LNCAP (cell line): Measurements from ENCODE around the gene FMNL2.

Experiments
- CTCF ChIP-seq: fragments of 450-650 bp; IDR thresholded peaks from 2 replicates; pipeline ENCODE4 v1.5.1; 2017; ENCODE audit warnings: mild to moderate bottlenecking

Gene FMNL2

GRCh38 chr2:152493417-152493816 lies 158.4 kb downstream of the FMNL2 start:
- no peak for TF ChIP-seq CTCF

DNA sequence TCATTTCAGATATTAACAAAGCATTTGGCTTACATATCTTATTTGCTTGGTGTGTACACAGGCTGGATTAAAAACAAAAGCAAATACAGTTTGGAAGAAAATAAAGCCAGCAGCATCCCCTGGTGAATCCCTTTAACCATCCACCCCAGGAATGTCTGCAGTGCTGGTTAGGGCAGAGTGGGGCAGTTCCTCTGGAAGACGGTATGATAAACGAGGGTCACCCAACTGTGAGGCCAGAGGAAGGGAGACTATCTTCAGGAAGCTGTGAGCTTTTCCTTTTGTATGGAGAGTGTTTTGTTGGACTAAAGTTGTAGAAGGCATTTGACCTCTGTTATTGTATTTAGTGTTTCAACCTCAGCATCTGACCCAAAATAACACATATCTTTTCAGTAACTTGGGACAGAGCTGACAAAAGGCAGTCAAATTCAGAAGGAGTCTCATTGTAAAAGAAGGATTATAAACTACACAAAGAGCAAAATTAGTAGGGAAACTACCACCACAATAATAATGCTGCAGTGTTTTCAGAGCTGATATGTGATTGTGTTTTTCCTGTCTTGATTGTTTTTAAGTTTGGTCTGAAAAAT lies 159.1 kb downstream of the FMNL2 start:
- TF ChIP-seq CTCF, result no peak

DNA sequence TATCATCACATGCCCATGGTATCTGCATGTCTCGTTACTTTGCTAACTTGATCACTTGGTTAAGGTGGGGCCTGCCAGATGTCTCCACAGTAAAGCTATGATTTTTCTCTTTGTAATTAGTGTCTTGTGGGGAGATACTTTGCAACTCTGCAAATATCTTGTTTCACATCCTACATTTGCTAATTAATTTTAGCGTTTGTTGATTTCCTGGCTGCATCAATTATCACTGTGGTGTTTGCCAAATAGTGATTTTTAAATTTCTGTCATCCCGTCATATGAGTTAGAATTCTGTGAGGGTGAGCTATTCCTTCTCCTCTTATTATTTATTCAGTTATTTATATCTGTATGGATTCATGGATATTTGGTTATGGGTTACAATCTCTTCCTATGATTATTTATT lies 161.4 kb downstream of the FMNL2 start:
- TF ChIP-seq CTCF, result no peak

DNA sequence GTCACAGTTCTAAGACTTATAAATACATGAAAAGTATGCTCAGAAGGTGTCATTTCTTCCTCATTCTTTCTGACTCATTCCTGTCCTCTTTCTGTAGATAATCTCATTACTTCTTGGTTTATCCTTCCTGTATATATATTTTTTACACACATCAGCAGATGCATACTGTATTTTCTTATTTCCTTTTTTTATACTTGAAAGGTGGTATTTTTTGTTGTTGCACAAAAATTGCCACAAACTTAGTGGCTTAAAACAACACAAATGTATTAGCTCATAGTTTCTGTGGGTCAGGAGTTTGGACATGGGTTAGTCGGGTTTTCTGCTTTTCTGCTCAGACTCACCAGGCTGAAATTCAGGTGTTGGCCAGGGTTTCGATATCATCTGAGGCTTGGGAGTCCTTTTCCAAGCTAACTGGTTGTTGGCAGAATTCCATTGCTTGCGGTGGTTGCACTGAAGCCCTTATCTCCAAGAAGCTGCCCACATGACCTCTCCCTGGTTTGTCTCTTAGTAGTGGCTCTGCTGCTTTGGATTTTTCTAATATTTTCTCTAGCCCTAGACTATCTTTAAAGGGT lies 162.6 kb downstream of the FMNL2 start:
- TF ChIP-seq CTCF, result no peak

- TF ChIP-seq CTCF, result no peak
These were observed 164.4 kb downstream of the FMNL2 start for GRCh38 chr2:152499331-152499816.

- no peak for TF ChIP-seq CTCF
These were observed 165.1 kb downstream of the FMNL2 start for GRCh38 chr2:152499896-152500735.

- TF ChIP-seq CTCF, result no peak
These were observed 165.8 kb downstream of the FMNL2 start for GRCh38 chr2:152500772-152501171.
